Karpas-422 (cell line): ENCODE data around the gene SNX17. TPM values are rescaled to one million over a fixed set of nuclear protein-coding genes. Genes with fewer than 3 reads are reported as not detected.

Source experiments
- DNase-seq: peaks from one replicate; pipeline ENCODE4 v3.0.0-alpha.2; 2015
- H2AFZ ChIP-seq: fragments of 200-600 bp; sonication (generic); 2 replicates; pipeline ENCODE4 v1.6.1; 2014; ENCODE audit warnings: antibody characterized with exemption, low read length, mixed read lengths
- H3K27ac ChIP-seq: fragments of 200-600 bp; sonication (generic); 2 replicates; pipeline ENCODE4 v1.5.1; 2014; ENCODE audit warnings: mild to moderate bottlenecking, low read length, moderate library complexity
- H3K27me3 ChIP-seq: fragments of 200-600 bp; sonication (generic); 2 replicates; pipeline ENCODE4 v1.6.1; 2014; ENCODE audit warnings: low read length, mixed read lengths
- H3K36me3 ChIP-seq: fragments of 200-600 bp; sonication (generic); 2 replicates; pipeline ENCODE4 v1.6.1; 2014; ENCODE audit warnings: low read length, mixed read lengths; ENCODE audit not compliant: insufficient read depth
- H3K4me1 ChIP-seq: fragments of 200-600 bp; sonication (generic); 2 replicates; pipeline ENCODE4 v1.6.1; 2014; ENCODE audit warnings: mild to moderate bottlenecking, low read length, mixed read lengths
- H3K4me2 ChIP-seq: fragments of 200-600 bp; sonication (generic); 2 replicates; pipeline ENCODE4 v1.6.1; 2014; ENCODE audit warnings: low read length, low read depth, mild to moderate bottlenecking; ENCODE audit not compliant: poor library complexity, severe bottlenecking
- H3K4me3 ChIP-seq: fragments of 200-600 bp; sonication (generic); 2 replicates; pipeline ENCODE4 v1.5.1; 2014; ENCODE audit warnings: mild to moderate bottlenecking, antibody characterized with exemption, low read length, mixed read lengths
- H3K79me2 ChIP-seq: fragments of 200-600 bp; sonication (generic); 2 replicates; pipeline ENCODE4 v1.6.1; 2014; ENCODE audit warnings: mild to moderate bottlenecking, low read length, mixed read lengths
- H3K9ac ChIP-seq: fragments of 200-600 bp; sonication (generic); 2 replicates; pipeline ENCODE4 v1.6.0; 2014; ENCODE audit warnings: low read length
- H3K9me2 ChIP-seq: fragments of 200-600 bp; sonication (generic), shearing (Covaris generic); replicated peaks from 2 replicates; pipeline ENCODE4 v1.6.0; 2014; ENCODE audit warnings: mild to moderate bottlenecking, low read length, moderate library complexity; ENCODE audit not compliant: insufficient read depth
- H3K9me3 ChIP-seq: fragments of 300-700, 200-600 bp; sonication (generic); 2 replicates; pipeline ENCODE4 v1.6.1; 2014; ENCODE audit warnings: low read length, mixed read lengths
- H4K20me1 ChIP-seq: fragments of 200-600 bp; sonication (generic); 2 replicates; pipeline ENCODE4 v1.6.1; 2014; ENCODE audit warnings: mild to moderate bottlenecking, antibody characterized with exemption, low read length, low read depth; ENCODE audit not compliant: insufficient read depth
- total RNA-seq: library from RNA; depleted of rRNA; stranded (reverse); fragments of >200 nt; shearing (Covaris generic); gene quantifications from 2 replicates; pipeline ENCODE4 v1.2.3, GENCODE V29; 2014; ENCODE audit warnings: low replicate concordance

Gene SNX17
- total RNA-seq, 1 experiment from 2014 or later, result 77.4 TPM

- H3K9me2 ChIP-seq, result no peaks in the 10 kb centered on the region
- H3K4me1 ChIP-seq, result peaks cover 21% of the 10 kb centered on the region
- H3K4me2 ChIP-seq, result peak overlapping the region; percentile 93
- peak overlapping the region; percentile 100 for H3K4me3 ChIP-seq
- H3K79me2 ChIP-seq, result peaks cover 64% of the 10 kb centered on the region
- no peaks in the 10 kb centered on the region for H3K9me3 ChIP-seq
- H3K36me3 ChIP-seq, result peaks cover 28% of the 10 kb centered on the region
- DNase-seq, result peak; percentile 76
- peak overlapping the region; percentile 81 for H3K27ac ChIP-seq
- H3K9ac ChIP-seq, result peak overlapping the region; percentile 100
- no peak overlapping the region for H2AFZ ChIP-seq
- peaks cover 39% of the 10 kb centered on the region for H4K20me1 ChIP-seq
- H3K27me3 ChIP-seq, result no peaks in the 10 kb centered on the region
These were observed 37.5 kb downstream of the SNX17 start for GRCh38 chr2:27407798-27408491.

GRCh38 chr2:27408601-27409320 lies 38.3 kb downstream of the SNX17 start:
- no peaks in the 10 kb centered on the region for H3K27me3 ChIP-seq
- DNase-seq, result peak; percentile 67
- H3K27ac ChIP-seq, result peak overlapping the region; percentile 81
- peak overlapping the region; percentile 100 for H3K9ac ChIP-seq
- peaks cover 21% of the 10 kb centered on the region for H3K4me1 ChIP-seq
- H3K9me3 ChIP-seq, result no peaks in the 10 kb centered on the region
- peak overlapping the region; percentile 93 for H3K4me2 ChIP-seq
- peaks cover 22% of the 10 kb centered on the region for H3K36me3 ChIP-seq
- H2AFZ ChIP-seq, result 0 out of 2 replicates have a peak overlapping the region, but pooled peaks have one; percentile 50
- H3K9me2 ChIP-seq, result no peaks in the 10 kb centered on the region
- H4K20me1 ChIP-seq, result peaks cover 33% of the 10 kb centered on the region
- peaks cover 56% of the 10 kb centered on the region for H3K79me2 ChIP-seq
- peak overlapping the region; percentile 100 for H3K4me3 ChIP-seq

- Histone ChIP-seq H3K9me2 (no peaks in the 10 kb centered on the region), H3K79me2 (peaks cover 49% of the 10 kb centered on the region), H3K4me3 (peak within 1 kb of the TSS; percentile 100), H3K4me1 (peaks cover 21% of the 10 kb centered on the region), H3K4me2 (peak within 1 kb of the TSS; percentile 93), H3K36me3 (peaks cover 17% of the 10 kb centered on the region), H4K20me1 (peaks cover 28% of the 10 kb centered on the region), H3K27ac (peak within 1 kb of the TSS; percentile 81), H2AFZ (peak within 1 kb of the TSS; percentile 99), H3K9ac (peak within 1 kb of the TSS; percentile 100), H3K27me3 (no peaks in the 10 kb centered on the region), H3K9me3 (no peaks in the 10 kb centered on the region)
- peak; percentile 98 for DNase-seq
These were observed 39.1 kb downstream of the SNX17 start, which contains the start of gene PPM1G for GRCh38 chr2:27409321-27410073. TSS of gene PPM1G (minus strand) at chr2:27409591. CDS start at chr2:27409422, 169 bp downstream.

DNA sequence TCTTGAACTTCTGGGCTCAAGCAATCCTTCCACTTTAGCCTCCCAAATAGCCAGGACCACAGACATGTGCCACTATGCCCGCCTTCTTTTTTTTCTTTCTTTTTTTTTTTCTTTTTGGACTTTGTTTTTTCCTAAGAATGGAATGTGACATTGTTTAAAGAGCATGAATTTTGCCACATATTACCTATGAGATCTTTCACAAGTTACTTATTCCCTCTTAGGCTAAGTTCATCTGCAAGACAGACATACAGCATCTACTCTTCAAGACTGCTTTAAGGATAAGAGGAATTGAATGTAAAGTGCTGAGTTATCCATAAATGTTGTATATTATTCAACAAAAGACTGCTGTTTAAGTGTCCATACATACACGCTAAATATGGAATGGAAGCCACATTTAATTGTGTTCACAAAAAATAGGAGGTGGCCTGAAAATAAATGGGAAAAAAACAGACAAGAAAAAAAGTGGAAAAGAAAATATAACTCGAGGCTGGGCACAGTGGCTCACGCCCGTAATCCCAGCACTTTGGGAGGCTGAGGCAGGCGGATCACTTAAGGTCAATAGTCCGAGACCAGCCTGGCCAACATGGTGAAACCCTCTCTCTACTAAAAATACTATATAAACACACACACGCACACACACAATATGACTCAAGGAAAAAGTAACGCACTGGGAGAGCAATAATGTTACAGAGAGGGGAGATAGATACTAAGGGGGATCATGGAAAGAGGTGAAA lies 42.2 kb downstream of the SNX17 start:
- Histone ChIP-seq H3K27ac (no peak overlapping the region), H3K36me3 (peaks cover 1% of the 10 kb centered on the region; the same call in 1 of the 2 replicates), H3K4me2 (no peak overlapping the region), H3K9ac (no peak overlapping the region), H3K4me3 (no peak overlapping the region), H4K20me1 (peaks cover 7% of the 10 kb centered on the region; the same call in 1 of the 2 replicates), H3K9me2 (no peaks in the 10 kb centered on the region), H3K79me2 (peaks cover 18% of the 10 kb centered on the region), H3K27me3 (no peaks in the 10 kb centered on the region), H3K4me1 (peaks cover 15% of the 10 kb centered on the region), H2AFZ (no peak overlapping the region), H3K9me3 (no peaks in the 10 kb centered on the region)
- no peak for DNase-seq

DNA sequence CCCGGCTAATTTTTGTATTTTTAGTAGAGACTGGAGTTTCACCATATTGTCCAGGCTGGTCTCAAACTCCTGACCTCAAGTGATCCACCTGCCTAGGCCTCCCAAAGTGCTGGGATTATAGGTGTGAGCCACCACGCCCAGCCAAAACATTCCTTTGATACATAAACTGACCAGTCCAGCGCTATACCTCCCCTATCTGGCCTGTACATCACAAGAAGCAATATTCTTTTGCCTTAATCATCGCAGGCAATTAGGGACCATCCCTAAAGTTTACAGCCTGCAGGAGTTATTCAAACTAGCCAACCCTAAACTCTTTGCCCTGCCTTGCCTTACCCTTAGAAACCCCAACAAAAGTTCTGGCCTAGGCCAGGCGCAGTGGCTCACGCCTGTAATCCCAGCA lies 45.7 kb downstream of the SNX17 start:
- Histone ChIP-seq H3K9me3 (no peaks in the 10 kb centered on the region), H3K4me1 (no peaks in the 10 kb centered on the region), H2AFZ (no peak overlapping the region), H4K20me1 (no peaks in the 10 kb centered on the region), H3K4me3 (no peak overlapping the region), H3K79me2 (no peaks in the 10 kb centered on the region), H3K4me2 (no peak overlapping the region), H3K27ac (no peak overlapping the region), H3K27me3 (no peaks in the 10 kb centered on the region), H3K9me2 (no peaks in the 10 kb centered on the region), H3K36me3 (no peaks in the 10 kb centered on the region), H3K9ac (no peak overlapping the region)
- no peak for DNase-seq

GRCh38 chr2:27420996-27421395 lies 50.6 kb downstream of the SNX17 start:
- DNase-seq, result no peak
- H3K4me3 ChIP-seq, result no peak overlapping the region
- H3K79me2 ChIP-seq, result no peaks in the 10 kb centered on the region
- no peak overlapping the region for H3K27ac ChIP-seq
- no peaks in the 10 kb centered on the region for H3K9me2 ChIP-seq
- H3K36me3 ChIP-seq, result no peaks in the 10 kb centered on the region
- no peak overlapping the region for H3K4me2 ChIP-seq
- no peak overlapping the region for H3K9ac ChIP-seq
- no peaks in the 10 kb centered on the region for H3K9me3 ChIP-seq
- H3K4me1 ChIP-seq, result no peaks in the 10 kb centered on the region
- H4K20me1 ChIP-seq, result no peaks in the 10 kb centered on the region
- H3K27me3 ChIP-seq, result no peaks in the 10 kb centered on the region
- no peak overlapping the region for H2AFZ ChIP-seq

DNA sequence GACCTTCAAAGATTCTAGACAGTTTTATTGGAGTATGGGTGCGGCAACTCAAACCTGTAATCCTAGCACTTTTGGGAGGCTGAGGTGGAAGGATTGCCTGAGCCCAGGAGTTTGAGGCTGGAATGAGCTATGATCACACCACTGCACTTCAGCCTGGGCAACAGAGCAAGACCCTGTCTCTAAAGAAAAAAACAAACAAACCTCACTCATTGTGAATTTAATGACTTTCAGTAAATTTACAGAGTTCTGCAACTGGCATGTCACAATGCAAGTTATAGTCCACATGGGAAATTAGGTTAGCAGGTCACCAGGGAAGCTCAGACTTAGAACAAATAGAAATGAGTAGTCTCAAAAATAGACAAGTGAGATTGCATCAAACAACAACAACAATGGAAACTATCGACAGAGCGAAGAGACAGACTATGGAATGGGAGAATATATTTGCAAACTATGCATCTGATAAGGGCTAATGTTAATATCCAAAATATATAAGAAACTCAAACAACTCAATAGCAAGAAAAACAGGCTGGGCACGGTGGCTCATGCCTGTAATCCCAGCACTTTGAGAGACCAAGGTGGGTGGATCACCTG lies 51.3 kb downstream of the SNX17 start:
- H3K79me2 ChIP-seq, result no peaks in the 10 kb centered on the region
- no peaks in the 10 kb centered on the region for H3K9me3 ChIP-seq
- no peaks in the 10 kb centered on the region for H4K20me1 ChIP-seq
- H3K4me3 ChIP-seq, result no peak overlapping the region
- no peaks in the 10 kb centered on the region for H3K36me3 ChIP-seq
- no peaks in the 10 kb centered on the region for H3K4me1 ChIP-seq
- no peaks in the 10 kb centered on the region for H3K9me2 ChIP-seq
- no peak overlapping the region for H3K27ac ChIP-seq
- DNase-seq, result no peak
- no peaks in the 10 kb centered on the region for H3K27me3 ChIP-seq
- no peak overlapping the region for H2AFZ ChIP-seq
- no peak overlapping the region for H3K4me2 ChIP-seq
- H3K9ac ChIP-seq, result no peak overlapping the region
